Fibroblast of peridontal ligament (primary cell): ENCODE data around the gene MZT2A.
"Not testable (repeated sequence)": the region's sequence is repeated elsewhere in the genome, so short reads cannot be mapped to it uniquely, and the experiment has no call there.

Source experiments
- DNase-seq: peaks from one replicate; pipeline ENCODE4 v3.0.0-alpha.2; 2010; ENCODE audit errors: extremely low read depth

Gene MZT2A

DNA sequence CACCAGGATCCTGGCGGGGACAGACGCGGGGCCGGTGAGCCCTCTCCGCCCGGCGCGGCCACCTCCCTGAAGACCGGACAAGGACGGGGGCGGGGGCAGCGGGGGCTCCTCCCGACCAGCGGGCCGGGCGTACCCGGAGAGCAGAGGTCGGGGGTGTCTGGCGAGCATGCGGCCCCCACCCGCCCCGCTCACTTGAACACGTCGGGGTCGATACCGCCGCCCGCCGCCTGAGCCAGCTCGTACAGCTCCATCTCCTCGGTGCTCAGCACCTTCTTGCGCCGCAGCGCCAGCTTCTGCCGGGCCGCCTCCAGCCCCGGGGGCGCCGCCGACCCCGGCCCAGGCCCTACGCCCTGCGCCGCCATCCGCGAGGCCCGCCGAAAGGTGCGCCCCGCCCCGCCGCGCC lies at the start of gene MZT2A:
MZT2A (minus strand) TSS at position 383 of the 403 bp plus-strand sequence; CDS start at position 362, 21 bp downstream.
- DNase-seq, result peak; percentile 1

- DNase-seq, result not testable (repeated sequence)
These were observed 46.7 kb upstream of the MZT2A start for GRCh38 chr2:131538856-131539255.

DNA sequence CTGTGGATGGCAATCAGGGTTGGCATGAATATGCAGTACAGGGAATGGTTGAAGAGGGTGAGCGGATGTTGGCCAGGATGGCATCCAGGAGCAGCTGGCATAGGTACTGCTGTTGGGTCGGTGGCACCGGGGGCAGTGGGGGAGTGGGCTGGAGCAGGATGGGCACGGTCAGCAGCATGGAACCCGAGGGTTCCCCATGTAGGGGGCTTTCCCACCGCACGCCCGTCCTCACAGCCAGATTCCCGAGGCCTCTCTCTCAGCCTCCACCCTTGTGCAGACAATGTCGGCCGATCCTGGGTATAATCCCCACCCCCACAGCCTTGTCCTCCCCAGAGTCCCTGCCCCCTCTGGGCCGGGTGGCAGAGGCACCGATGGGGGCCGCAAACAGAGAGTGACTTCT lies 44.6 kb upstream of the MZT2A start:
- DNase-seq, result not testable (repeated sequence)

- not testable (repeated sequence) for DNase-seq
These were observed 44.0 kb upstream of the MZT2A start for GRCh38 chr2:131535951-131536826.

- no peak for DNase-seq
These were observed 43.3 kb upstream of the MZT2A start for GRCh38 chr2:131535526-131535925.

GRCh38 chr2:131534965-131535364 lies 42.8 kb upstream of the MZT2A start:
- DNase-seq, result not testable (repeated sequence)

DNA sequence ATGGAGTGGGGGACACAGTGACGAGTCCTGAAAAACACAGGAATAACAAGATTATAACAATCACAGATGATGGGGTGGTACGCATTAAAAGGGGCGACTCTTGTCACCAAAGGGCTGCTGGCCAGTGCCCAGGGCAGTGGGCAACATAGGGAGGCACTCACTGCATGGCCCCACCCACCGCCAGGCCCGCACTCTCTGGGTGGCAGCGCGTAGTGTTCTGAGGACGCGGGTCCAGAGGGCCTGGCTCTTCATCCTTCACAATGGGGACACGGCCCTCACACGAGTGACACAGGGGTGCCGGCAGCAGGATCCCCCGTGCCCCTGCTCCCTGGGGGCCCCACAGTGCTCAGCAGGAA lies 42.1 kb upstream of the MZT2A start:
- DNase-seq, result not testable (repeated sequence)

- DNase-seq, result not testable (repeated sequence)
These were observed 41.6 kb upstream of the MZT2A start for GRCh38 chr2:131533609-131534316.

DNA sequence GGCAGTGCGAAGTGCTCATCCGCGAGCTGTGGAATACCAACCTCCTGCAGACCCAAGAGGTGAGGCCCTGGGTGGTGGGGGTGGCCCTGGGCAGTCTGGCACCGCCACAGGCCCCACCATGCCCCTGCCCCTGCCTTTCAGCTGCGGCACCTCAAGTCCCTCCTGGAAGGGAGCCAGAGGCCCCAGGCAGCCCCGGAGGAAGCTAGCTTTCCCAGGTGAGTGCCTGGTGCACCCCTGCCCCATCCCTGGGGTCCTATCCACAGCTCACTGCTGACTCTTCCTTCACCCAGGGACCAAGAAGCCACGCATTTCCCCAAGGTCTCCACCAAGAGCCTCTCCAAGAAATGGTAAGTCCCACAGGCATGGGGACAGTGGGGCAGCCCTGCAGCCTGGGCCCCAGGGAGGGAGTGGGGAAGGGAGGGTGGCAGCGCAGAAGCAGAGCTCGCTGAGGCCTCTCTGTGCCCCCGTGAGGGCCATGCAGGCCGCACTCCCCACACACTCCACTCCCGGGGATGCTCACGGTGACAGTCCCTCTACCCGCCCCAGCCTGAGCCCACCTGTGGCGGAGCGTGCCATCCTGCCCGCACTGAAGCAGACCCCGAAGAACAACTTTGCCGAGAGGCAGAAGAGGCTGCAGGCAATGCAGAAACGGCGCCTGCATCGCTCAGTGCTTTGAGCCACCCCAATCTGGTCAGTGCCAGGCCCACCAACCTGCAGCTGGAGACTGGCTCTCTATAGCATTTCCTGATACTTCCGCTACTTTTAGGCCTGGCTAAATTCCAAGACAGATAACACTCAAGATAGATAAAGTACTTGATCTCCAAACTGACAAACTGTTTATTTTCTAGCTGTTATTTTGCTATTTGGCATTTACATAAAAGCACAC lies 40.8 kb upstream of the MZT2A start:
- DNase-seq, result not testable (repeated sequence)

DNA sequence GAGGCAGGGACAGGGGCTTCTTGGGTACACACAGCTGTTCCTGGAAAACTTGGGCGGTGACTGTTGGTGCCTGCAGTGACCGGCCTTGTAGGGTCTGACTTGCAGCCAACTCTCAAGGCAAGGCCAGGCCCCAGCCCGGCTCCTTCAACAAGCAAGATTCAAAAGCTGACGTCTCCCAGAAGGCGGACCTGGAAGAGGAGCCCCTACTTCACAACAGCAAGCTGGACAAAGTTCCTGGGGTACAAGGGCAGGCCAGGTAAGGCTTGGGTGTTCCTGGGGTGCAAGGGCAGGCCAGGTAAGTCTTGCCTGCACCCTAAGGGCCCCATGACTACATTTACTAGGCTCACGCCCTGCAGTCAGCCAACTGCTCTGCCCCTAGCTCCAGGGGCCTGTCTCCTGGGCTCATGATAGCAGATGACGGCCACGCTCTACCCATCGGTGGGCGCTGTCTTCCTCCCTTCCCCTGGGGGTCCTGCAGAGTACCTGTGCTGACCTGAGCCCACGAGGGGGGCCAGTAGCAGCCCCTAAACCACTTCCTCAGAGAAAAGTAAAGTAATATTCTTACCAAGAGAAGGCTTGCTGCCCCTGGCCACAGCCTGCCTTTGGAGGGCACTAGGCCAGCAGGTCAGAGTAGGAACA lies 39.5 kb upstream of the MZT2A start:
- not testable (repeated sequence) for DNase-seq

DNA sequence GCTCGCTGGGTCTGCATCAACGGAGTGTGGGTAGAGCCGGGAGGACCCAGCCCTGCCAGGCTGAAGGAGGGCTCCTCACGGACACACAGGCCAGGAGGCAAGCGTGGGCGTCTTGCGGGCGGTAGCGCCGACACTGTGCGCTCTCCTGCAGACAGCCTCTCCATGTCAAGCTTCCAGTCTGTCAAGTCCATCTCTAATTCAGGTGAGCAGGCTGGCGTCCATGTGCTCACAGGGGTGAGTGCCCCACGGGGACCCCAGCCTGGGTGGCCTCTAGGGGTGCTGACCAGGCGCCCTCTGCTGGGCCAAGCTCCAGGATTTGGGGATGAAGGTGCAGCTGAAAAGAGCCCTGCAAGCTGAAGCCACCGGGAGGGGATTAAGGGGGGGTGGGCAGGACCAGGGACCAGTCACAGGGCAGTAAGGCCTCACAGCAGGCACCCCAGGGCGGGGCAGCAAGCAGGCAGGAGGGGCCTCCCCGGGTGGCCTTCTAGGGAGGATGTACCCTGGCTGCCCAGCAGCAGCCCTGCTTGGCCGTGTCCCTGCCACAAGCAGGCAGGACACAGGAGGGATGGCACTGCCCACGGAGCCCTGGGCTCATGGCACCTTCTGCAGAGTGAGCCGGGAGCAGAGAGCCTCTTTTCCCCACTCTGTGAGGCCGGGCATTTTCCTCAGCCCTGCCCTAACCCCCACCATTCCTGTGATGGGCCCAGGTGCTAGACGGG lies 38.6 kb upstream of the MZT2A start:
- not testable (repeated sequence) for DNase-seq

GRCh38 chr2:131529864-131530445 lies 37.8 kb upstream of the MZT2A start:
- not testable (repeated sequence) for DNase-seq

DNA sequence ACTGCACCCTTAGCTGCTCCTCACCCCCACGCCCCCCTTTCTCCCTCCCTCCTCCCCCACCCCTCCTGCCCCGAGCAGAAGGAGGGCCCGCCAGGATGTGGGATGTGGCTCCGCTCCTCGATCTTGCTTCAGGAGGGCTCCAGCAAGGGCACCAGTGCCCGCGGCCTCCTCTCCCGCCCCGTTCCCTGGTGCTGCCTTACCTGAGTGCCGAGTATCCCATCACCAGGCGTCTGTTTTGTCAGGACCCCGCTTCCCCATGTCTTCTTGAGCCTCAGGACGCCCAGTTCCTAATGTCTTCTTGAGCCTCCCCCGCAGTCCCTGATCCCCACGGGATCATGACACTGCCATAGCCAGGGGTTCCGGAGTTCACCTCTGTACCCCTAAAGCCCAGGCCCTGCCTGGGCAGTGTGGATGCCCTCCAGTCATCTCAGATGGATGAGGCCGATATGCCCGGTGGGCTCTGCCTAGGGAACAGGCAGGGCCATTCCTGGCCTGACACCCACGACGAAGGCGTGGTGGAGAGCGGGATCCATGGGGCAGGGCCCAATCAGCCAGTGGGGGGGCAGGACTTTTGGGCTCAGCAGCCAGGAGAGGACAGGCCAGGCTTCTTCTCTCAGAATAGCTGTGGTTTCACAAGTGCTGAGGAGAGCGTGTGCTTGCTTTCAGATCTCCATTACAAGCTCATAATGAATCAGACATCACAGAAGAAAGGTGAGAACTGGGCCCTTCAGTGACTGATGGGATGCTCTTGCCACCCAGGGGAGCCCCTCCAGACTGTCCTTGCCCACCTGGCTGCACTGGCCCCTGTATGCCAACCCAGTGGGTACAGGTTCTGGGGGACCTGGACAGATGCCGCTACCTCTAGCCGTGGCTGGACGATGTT lies 37.0 kb upstream of the MZT2A start:
- not testable (repeated sequence) for DNase-seq

GRCh38 chr2:131527131-131528001 lies 35.2 kb upstream of the MZT2A start, which contains the start of gene CCDC74A:
Gene CCDC74A (plus strand): TSS chr2:131527888. CDS start chr2:131527971, 83 bp downstream.
- DNase-seq, result peak; percentile 40

- DNase-seq, result not testable (repeated sequence)
These were observed 33.1 kb upstream of the MZT2A start for GRCh38 chr2:131525256-131525655.

GRCh38 chr2:131521961-131522781 lies 30.0 kb upstream of the MZT2A start:
- no peak for DNase-seq

DNA sequence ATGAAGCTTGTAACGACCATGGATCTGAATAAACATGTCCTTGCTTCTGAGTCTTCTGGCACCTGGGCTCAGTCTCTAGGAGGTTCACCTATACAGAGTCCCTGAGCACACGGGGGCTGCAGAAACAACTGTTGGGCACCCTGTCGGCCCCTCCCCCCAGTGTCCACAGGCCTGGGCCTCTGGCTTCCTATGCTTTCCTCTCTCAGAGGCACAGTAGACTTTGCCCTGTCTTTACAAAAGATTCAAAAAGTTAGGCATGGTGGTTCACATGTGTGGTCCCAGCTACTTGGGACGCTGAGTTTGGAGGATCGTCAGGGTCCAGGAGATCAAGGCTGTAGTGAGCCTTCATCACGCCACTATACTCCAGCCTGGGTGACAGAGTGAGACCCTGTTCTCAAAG lies 29.3 kb upstream of the MZT2A start:
- DNase-seq, result not testable (repeated sequence)
